22Rv1 (cell line): Measurements from ENCODE around the gene CAMTA1.

Experiments
- CTCF ChIP-seq: fragments of 450-650 bp; IDR thresholded peaks from 2 replicates; pipeline ENCODE4 v1.5.1; 2017; ENCODE audit warnings: mild to moderate bottlenecking
- ZFX ChIP-seq: fragments of 450-650 bp; IDR thresholded peaks from 2 replicates; pipeline ENCODE4 v1.6.1; 2017; ENCODE audit warnings: antibody characterized with exemption, borderline replicate concordance

DNA sequence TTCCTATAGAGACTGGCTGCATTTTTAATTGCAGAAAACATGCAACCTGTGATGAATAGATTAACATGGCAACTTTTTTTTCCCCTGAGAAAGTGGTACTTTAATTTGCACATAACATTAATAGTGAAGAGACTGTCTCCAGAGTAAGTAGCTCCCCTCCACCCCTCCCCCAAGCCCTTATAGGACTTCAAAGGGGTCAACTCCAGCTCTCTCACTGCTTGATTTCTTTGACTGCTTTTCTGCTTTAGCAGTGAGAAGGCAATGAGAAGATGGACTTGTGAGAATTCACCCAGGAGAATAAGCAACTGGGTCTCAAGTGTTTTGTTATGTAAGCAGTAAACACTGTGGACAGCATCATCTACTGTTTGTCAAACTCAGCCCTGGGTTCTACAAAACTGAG, 355.0 kb downstream of the CAMTA1 start:
- TF ChIP-seq CTCF, result no peak
- no peak for TF ChIP-seq ZFX
